Activated CD4-positive, alpha-beta memory T cell treated with anti-CD3 and anti-CD28 coated beads, Interleukin-2, amount 10 ng/mL, durations not matched to agents 7 days and 5 days (primary cell): ENCODE results near the gene PKIB. TPM values are rescaled to one million over a fixed set of nuclear protein-coding genes. Genes with fewer than 3 reads are reported as not detected.

Experiments used
- CTCF ChIA-PET: fragments of 350-600 bp; sonication (Branson Sonifier 250); formaldehyde crosslinking; loops from one replicate; lab custom pipeline; 2021; ENCODE audit warnings: antibody characterized with exemption, inconsistent platforms; lab: Charles Lee
- POLR2A ChIA-PET: fragments of 350-600 bp; sonication (Branson Sonifier 250); formaldehyde crosslinking; loops from one replicate; lab custom pipeline; 2021; ENCODE audit warnings: antibody characterized with exemption; lab: Charles Lee
- DNase-seq: peaks from one replicate; pipeline ENCODE4 v3.0.0-alpha.2; 2020
- H3K27ac Mint-ChIP-seq: one replicate; pipeline ENCODE4 v1.8.0; 2021; ENCODE audit warnings: mild to moderate bottlenecking, mixed read lengths
- H3K27me3 Mint-ChIP-seq: one replicate; pipeline ENCODE4 v1.8.0; 2021; ENCODE audit warnings: mixed read lengths
- H3K36me3 Mint-ChIP-seq: one replicate; pipeline ENCODE4 v1.8.0; 2021; ENCODE audit warnings: low read depth, mixed read lengths
- H3K4me1 Mint-ChIP-seq: one replicate; pipeline ENCODE4 v1.8.0; 2021; ENCODE audit warnings: mixed read lengths
- H3K4me3 Mint-ChIP-seq: one replicate; pipeline ENCODE4 v1.8.0; 2021; ENCODE audit warnings: mild to moderate bottlenecking, mixed read lengths
- H3K9me3 Mint-ChIP-seq: one replicate; pipeline ENCODE4 v1.8.0; 2021; ENCODE audit warnings: mixed read lengths
- total RNA-seq, 2 experiments: library from RNA; stranded (reverse); gene quantifications; one replicate each; pipeline ENCODE4 v1.2.3, GENCODE V29; 2021

Gene PKIB
- total RNA-seq, 2 experiments from 2014 or later, result 0.65 to 0.86 TPM

GRCh38 chr6:122681705-122682104, 71.5 kb downstream of the PKIB start:
- Mint-ChIP-seq H3K27ac (no peak overlapping the region), H3K4me3 (no peak overlapping the region), H3K4me1 (no peaks in the 10 kb centered on the region), H3K27me3 (no peaks in the 10 kb centered on the region), H3K9me3 (no peaks in the 10 kb centered on the region), H3K36me3 (no peaks in the 10 kb centered on the region)
- no peak for DNase-seq
- POLR2A ChIA-PET, result no interaction called here
- CTCF ChIA-PET, result no interaction called here

DNA sequence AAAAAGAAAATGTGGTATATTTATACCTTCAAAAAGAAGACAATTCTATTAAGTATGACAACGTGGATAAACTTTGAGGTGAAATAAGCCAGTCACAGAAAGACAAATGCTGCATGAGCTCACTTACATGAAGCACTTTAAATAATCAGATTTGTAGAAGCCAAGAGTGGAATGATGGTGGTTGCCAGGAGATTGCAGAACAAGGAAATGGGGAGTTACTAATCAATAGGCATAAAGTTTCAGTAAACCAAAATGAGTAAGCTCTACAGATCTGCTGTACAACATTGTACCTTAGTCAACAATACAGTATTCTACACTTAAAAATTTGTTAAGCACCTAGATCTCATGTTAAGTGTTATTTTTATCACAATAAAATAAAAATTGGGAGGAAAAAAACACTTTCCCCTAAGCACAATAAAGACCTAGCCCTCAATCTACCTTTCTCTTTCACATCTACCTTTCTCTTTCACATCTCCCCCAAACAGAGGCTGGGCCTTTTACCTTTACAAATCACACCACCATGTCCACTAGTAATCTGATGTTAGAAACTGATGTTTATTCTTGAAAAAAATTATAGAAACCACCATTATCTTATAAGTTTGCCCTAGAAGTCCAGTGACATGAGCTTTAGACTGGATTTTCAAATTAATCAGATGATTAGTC, 73.9 kb downstream of the PKIB start:
- POLR2A ChIA-PET, result no interaction called here
- Mint-ChIP-seq H3K27ac (no peak overlapping the region), H3K27me3 (no peaks in the 10 kb centered on the region), H3K36me3 (no peaks in the 10 kb centered on the region), H3K9me3 (no peaks in the 10 kb centered on the region), H3K4me1 (no peaks in the 10 kb centered on the region), H3K4me3 (no peak overlapping the region)
- CTCF ChIA-PET, result no interaction called here
- no peak for DNase-seq

GRCh38 chr6:122692175-122692598, 82.0 kb downstream of the PKIB start:
- H3K9me3 Mint-ChIP-seq, result no peaks in the 10 kb centered on the region
- ChIA-PET CTCF (interaction anchor here (1.2 kb wide), 1 partner anchor 146 kb away, joined by 3 read pairs; no protein-coding TSS in a partner anchor), POLR2A (no interaction called here)
- H3K36me3 Mint-ChIP-seq, result no peaks in the 10 kb centered on the region
- no peaks in the 10 kb centered on the region for H3K27me3 Mint-ChIP-seq
- DNase-seq, result no peak
- H3K27ac Mint-ChIP-seq, result no peak overlapping the region
- no peak overlapping the region for H3K4me3 Mint-ChIP-seq
- H3K4me1 Mint-ChIP-seq, result no peaks in the 10 kb centered on the region

GRCh38 chr6:122692807-122693580, 82.8 kb downstream of the PKIB start:
- H3K9me3 Mint-ChIP-seq, result no peaks in the 10 kb centered on the region
- H3K4me1 Mint-ChIP-seq, result no peaks in the 10 kb centered on the region
- no peaks in the 10 kb centered on the region for H3K36me3 Mint-ChIP-seq
- H3K27ac Mint-ChIP-seq, result no peak overlapping the region
- CTCF ChIA-PET, result interaction anchor here (1.2 kb wide), 1 partner anchor 146 kb away, joined by 3 read pairs; no protein-coding TSS in a partner anchor
- DNase-seq, result no peak
- no peak overlapping the region for H3K4me3 Mint-ChIP-seq
- no peaks in the 10 kb centered on the region for H3K27me3 Mint-ChIP-seq
- POLR2A ChIA-PET, result no interaction called here

- Mint-ChIP-seq H3K4me1 (no peaks in the 10 kb centered on the region), H3K36me3 (no peaks in the 10 kb centered on the region), H3K9me3 (no peaks in the 10 kb centered on the region), H3K27ac (no peak overlapping the region), H3K4me3 (no peak overlapping the region), H3K27me3 (no peaks in the 10 kb centered on the region)
- ChIA-PET CTCF (no interaction called here), POLR2A (no interaction called here)
- DNase-seq, result no peak
Observed at GRCh38 chr6:122694075-122694474, 83.9 kb downstream of the PKIB start.

GRCh38 chr6:122694602-122695001, 84.4 kb downstream of the PKIB start:
- H3K4me3 Mint-ChIP-seq, result no peak overlapping the region
- H3K36me3 Mint-ChIP-seq, result no peaks in the 10 kb centered on the region
- no peak overlapping the region for H3K27ac Mint-ChIP-seq
- H3K27me3 Mint-ChIP-seq, result no peaks in the 10 kb centered on the region
- H3K4me1 Mint-ChIP-seq, result no peaks in the 10 kb centered on the region
- ChIA-PET POLR2A (no interaction called here), CTCF (no interaction called here)
- no peaks in the 10 kb centered on the region for H3K9me3 Mint-ChIP-seq
- no peak for DNase-seq

DNA sequence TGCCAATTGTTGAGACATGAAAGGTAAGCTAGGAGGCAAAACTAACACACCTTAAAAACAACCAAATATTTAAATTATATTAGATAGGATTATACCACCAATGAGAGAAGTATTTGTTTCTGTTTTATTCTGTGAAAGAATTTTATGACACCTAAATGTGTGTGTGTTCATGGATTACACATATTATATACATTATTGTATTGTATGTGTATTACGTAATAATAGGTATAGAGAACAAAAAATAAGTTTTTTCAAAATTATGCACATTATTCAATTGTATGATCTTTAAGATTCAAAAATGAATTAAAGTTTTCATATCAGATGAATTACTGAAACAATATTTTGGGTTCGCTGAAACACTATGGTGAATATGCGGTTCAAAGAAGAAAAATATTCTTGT, 85.0 kb downstream of the PKIB start:
- H3K4me3 Mint-ChIP-seq, result no peak overlapping the region
- H3K27ac Mint-ChIP-seq, result no peak overlapping the region
- H3K9me3 Mint-ChIP-seq, result no peaks in the 10 kb centered on the region
- ChIA-PET CTCF (no interaction called here), POLR2A (no interaction called here)
- no peaks in the 10 kb centered on the region for H3K36me3 Mint-ChIP-seq
- H3K4me1 Mint-ChIP-seq, result no peaks in the 10 kb centered on the region
- no peaks in the 10 kb centered on the region for H3K27me3 Mint-ChIP-seq
- no peak for DNase-seq

- CTCF ChIA-PET, result no interaction called here
Observed at GRCh38 chr6:122696079-122696478, 85.9 kb downstream of the PKIB start.

GRCh38 chr6:122696853-122697252, 86.6 kb downstream of the PKIB start:
- POLR2A ChIA-PET, result no interaction called here
- no peak for DNase-seq
- Mint-ChIP-seq H3K27me3 (no peaks in the 10 kb centered on the region), H3K27ac (no peak overlapping the region), H3K36me3 (no peaks in the 10 kb centered on the region), H3K4me1 (no peaks in the 10 kb centered on the region), H3K4me3 (no peak overlapping the region), H3K9me3 (no peaks in the 10 kb centered on the region)
- CTCF ChIA-PET, result no interaction called here

More at GRCh38 chr6:122696079-122696478, 85.9 kb downstream of the PKIB start:
- POLR2A ChIA-PET, result no interaction called here
- no peaks in the 10 kb centered on the region for H3K27me3 Mint-ChIP-seq
- H3K4me1 Mint-ChIP-seq, result no peaks in the 10 kb centered on the region
- DNase-seq, result no peak
- H3K27ac Mint-ChIP-seq, result no peak overlapping the region
- no peaks in the 10 kb centered on the region for H3K36me3 Mint-ChIP-seq
- no peak overlapping the region for H3K4me3 Mint-ChIP-seq
- no peaks in the 10 kb centered on the region for H3K9me3 Mint-ChIP-seq

DNA sequence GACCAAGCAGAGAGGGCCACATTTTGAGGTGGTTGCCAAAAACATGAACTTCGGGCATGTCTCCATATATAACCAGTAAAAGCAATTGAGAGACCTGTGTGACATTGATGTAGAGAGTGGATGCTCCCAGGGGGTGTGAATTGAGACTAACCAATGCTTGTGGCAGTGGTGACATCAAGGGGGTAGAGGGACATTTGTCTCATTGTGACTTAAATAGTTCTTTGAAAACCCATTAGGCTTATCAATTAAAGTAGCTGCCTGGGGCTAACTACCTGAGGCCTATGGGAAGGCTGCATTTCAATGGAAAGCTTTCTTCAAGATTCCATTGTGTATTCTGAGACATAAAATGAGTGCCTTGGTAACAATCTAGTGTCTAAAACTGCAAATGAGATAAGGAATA, 87.3 kb downstream of the PKIB start:
- CTCF ChIA-PET, result no interaction called here
- no peak for DNase-seq
- H3K36me3 Mint-ChIP-seq, result no peaks in the 10 kb centered on the region
- no peaks in the 10 kb centered on the region for H3K4me1 Mint-ChIP-seq
- no peaks in the 10 kb centered on the region for H3K9me3 Mint-ChIP-seq
- H3K27me3 Mint-ChIP-seq, result no peaks in the 10 kb centered on the region
- no peak overlapping the region for H3K27ac Mint-ChIP-seq
- POLR2A ChIA-PET, result no interaction called here
- H3K4me3 Mint-ChIP-seq, result no peak overlapping the region

GRCh38 chr6:122701666-122702065, 91.5 kb downstream of the PKIB start:
- Mint-ChIP-seq H3K9me3 (no peaks in the 10 kb centered on the region), H3K27me3 (no peaks in the 10 kb centered on the region), H3K4me3 (no peak overlapping the region), H3K4me1 (no peaks in the 10 kb centered on the region), H3K27ac (no peak overlapping the region), H3K36me3 (no peaks in the 10 kb centered on the region)
- ChIA-PET POLR2A (no interaction called here), CTCF (no interaction called here)
- no peak for DNase-seq

GRCh38 chr6:122702841-122703240, 92.6 kb downstream of the PKIB start:
- DNase-seq, result no peak
- Mint-ChIP-seq H3K27me3 (no peaks in the 10 kb centered on the region), H3K4me1 (no peaks in the 10 kb centered on the region), H3K4me3 (no peak overlapping the region), H3K36me3 (no peaks in the 10 kb centered on the region), H3K9me3 (no peaks in the 10 kb centered on the region), H3K27ac (no peak overlapping the region)
- ChIA-PET POLR2A (no interaction called here), CTCF (no interaction called here)

DNA sequence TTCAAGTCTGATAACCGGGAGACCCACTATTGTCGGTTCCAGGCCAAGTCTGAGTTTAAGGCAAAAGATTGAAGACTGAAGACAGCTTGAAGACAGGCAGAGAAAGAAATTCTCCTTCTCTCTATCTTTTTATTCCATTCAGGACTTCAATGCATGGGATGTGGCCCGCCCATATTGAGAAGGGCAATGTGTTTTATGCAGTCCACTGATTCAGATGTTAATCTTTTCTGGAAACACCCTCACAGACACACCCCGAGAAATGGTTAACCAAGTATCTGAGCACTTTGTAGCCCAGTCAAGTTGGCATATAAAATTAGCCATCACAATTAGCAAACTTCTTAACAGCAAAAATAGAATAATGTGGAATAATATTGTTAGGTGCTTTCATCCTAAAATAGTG, 93.9 kb downstream of the PKIB start:
- no peak overlapping the region for H3K4me3 Mint-ChIP-seq
- no peak for DNase-seq
- H3K9me3 Mint-ChIP-seq, result no peaks in the 10 kb centered on the region
- ChIA-PET POLR2A (no interaction called here), CTCF (no interaction called here)
- H3K27me3 Mint-ChIP-seq, result no peaks in the 10 kb centered on the region
- H3K27ac Mint-ChIP-seq, result no peak overlapping the region
- H3K36me3 Mint-ChIP-seq, result no peaks in the 10 kb centered on the region
- no peaks in the 10 kb centered on the region for H3K4me1 Mint-ChIP-seq
